Fibroblast of villous mesenchyme (primary cell): ENCODE data around the gene CDC14C. TPM values are rescaled to one million over a fixed set of nuclear protein-coding genes. Genes with fewer than 3 reads are reported as not detected.

ENCODE experiments used
- DNase-seq: peaks from one replicate; pipeline ENCODE4 v3.0.0-alpha.2; 2010; ENCODE audit warnings: low read depth
- H3K4me3 ChIP-seq: 2 replicates; pipeline ENCODE4 v1.5.1; 2011; ENCODE audit warnings: low read depth, mild to moderate bottlenecking, low read length
- CTCF ChIP-seq: IDR thresholded peaks from 2 replicates; pipeline ENCODE4 v1.5.1; 2012; ENCODE audit warnings: low read depth, mild to moderate bottlenecking, low read length; ENCODE audit not compliant: insufficient read depth
- total RNA-seq: library from RNA; depleted of rRNA; stranded (reverse); fragments of >200 nt; gene quantifications from 2 replicates; pipeline ENCODE4 v1.2.3, GENCODE V29; 2012

The CDC14C gene
- total RNA-seq = under 0.01 TPM in 1 of 2 replicates, not detected in the other

- TF ChIP-seq CTCF = no peak
- H3K4me3 ChIP-seq = no peak within 1 kb of the TSS
- DNase-seq = no peak
These were observed at the start of gene CDC14C for GRCh38 chr7:48924433-48924832. Gene CDC14C (plus strand): TSS chr7:48924547. CDS start chr7:48924673, 126 bp downstream.

- no peak overlapping the region for H3K4me3 ChIP-seq
- peak; percentile 33 for TF ChIP-seq CTCF
- DNase-seq = peak; percentile 18
These were observed 49.1 kb upstream of the CDC14C start for GRCh38 chr7:48875045-48875916.

DNA sequence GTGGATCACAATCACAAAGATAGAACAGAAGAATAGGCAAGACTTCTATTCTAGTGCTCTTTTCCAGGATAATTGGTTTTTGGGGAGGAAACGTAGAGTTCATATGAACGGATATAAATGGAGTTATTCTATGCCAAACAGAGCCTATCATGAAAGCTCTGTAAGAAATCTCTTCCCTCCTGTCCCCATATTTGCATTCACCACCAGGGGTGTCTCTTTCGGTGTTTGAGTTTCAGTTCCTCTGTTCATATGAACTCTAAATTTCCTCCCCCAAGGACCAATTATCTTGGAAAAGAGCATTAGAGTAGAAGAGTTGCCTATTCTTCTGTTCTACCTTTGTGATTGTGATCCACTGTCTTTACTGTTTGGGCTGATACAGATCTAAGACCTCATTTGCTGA is 48.3 kb upstream of the CDC14C start:
- no peak for DNase-seq
- no peak overlapping the region for H3K4me3 ChIP-seq

DNA sequence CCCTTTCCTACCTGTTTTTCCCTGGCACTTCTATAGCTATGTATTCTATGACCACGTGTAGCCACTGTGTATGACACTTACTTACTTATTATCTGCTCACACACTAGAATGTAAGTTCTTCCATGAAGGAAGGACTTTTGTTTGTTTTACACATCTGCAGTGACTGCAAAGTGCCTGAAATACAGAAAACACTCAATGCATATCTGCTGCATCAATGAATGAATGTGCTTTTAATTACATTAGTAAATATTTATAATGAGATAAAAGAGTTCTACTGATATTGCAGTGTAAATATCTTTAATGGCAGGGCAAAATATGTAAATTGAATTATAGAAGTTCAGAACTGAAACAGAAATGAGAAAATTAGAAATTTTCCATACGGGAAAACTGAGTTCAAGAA is 43.5 kb upstream of the CDC14C start:
- TF ChIP-seq CTCF = no peak
- H3K4me3 ChIP-seq = no peak overlapping the region
- DNase-seq = no peak

More for the DNA sequence above, 48.3 kb upstream of the CDC14C start:
- no peak for TF ChIP-seq CTCF

GRCh38 chr7:48887500-48887899 is 36.8 kb upstream of the CDC14C start:
- DNase-seq = peak; percentile 16
- no peak for TF ChIP-seq CTCF
- H3K4me3 ChIP-seq = no peak overlapping the region

DNA sequence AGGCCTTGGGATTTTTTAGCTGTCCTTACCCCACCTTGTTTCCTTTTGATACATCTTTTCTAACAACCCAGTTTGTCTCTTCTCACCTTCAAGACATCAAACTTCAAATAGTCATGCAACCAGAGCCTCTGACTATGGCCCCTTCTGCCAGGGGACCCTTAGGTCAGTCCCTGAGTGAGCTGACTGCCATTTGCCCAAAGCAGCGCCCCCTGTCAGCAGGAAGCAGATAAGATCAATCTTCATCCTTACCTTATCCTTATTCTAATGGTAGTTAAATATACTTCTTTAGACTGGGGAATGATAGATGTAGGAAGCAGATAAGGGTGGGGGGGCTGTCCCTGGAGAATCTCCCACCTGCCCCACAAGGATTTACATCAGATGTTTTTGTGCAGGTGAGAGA is 29.8 kb upstream of the CDC14C start:
- no peak overlapping the region for H3K4me3 ChIP-seq
- no peak for DNase-seq
- TF ChIP-seq CTCF = no peak
